Gastrocnemius medialis (tissue), 4 donors: Measurements from ENCODE around the gene MORN3.

Experiments used
- CTCF ChIP-seq, 5 experiments: fragments of 450-650 bp in 3 of 5; fragments of 200-600 bp in 2 of 5; sonication (generic) in 2 of 5; IDR thresholded peaks in 4 of 5; conservative IDR thresholded peaks in 1 of 5; 1 replicate in 4 of 5; 2 replicates in 1 of 5; pipeline ENCODE4 v1.5.1; 2016 to 2019; ENCODE audit warnings: antibody characterized with exemption in 5 of 5, mild to moderate bottlenecking in 3 of 5, moderate library complexity in 3 of 5
- POLR2A ChIP-seq, 2 donors: fragments of 450-650 bp; IDR thresholded peaks; one replicate each; pipeline ENCODE4 v1.6.1; 2017; ENCODE audit warnings: antibody characterized with exemption in 2 of 2, mild to moderate bottlenecking in 2 of 2, moderate library complexity in 2 of 2

GRCh38 chr12:121653999-121654398 lies 15.5 kb downstream of the MORN3 start:
- TF ChIP-seq CTCF (IDR thresholded peaks at IDR 0.05 in 4 of 5, conservative IDR thresholded peaks at IDR 0.05 in 1 of 5): no peak
- no peak for TF ChIP-seq POLR2A (IDR thresholded peaks at IDR 0.05)
